ENCODE measurements around the gene XPNPEP3.
"Not testable (repeated sequence)": the region's sequence is repeated elsewhere in the genome, so short reads cannot be mapped to it uniquely, and the experiment has no call there.

The XPNPEP3 gene

DNA sequence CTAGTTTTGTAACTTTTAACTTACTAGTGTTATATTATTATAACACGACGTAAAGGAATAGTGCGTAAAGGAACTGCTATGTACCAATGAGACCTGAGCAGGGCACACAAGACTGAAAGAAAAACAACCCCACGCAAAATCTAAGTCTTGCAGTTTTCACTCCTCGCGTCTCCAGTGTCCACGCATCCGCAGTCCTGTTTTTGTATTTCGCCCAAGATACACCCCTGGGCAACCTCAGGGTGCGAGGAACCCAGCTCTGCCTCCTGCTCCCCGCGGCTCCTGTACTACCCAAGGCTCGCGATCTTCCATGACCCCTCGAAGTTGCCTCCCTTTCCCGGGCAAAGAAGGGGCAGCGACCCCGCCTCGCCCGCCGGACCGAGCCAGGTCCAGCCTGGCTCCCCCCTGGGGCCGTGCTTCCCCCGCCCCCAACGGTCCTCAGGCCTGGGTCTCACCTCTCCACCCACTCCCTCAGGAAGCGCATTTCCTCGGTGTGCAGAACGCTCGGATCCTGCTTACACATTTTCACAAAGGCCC lies 902 bp upstream of the XPNPEP3 start:
- DNase-seq, result peak in 16 of 56 donors; percentile 25 to 71 (median 50)

DNA sequence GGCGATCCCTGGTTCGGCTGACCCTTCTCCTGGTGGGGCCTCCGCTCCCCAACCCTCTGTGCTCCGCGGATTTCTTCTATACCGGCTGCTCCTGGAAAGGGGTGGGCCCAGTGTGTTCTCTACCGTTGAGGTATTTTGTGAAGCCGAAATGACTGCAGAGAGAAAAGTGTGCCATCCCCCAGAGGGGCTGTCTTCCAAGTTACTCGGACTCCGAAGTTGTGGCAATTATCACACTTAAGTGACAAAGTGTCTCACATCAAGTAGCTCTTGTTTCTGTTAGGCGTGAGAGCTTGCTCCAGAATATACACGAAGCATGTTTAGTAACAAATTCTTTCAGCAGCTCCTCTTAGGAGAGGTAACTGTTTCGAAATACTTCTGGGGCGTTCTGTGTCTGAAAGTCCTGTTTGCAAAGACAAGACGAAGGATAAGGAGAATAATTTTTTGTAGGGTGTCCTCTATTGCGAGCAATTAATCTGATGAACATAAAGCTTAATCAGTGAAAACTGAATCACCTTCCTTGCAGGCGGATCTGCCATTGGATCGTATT lies 434 bp downstream of the XPNPEP3 start:
- no peak for DNase-seq

DNA sequence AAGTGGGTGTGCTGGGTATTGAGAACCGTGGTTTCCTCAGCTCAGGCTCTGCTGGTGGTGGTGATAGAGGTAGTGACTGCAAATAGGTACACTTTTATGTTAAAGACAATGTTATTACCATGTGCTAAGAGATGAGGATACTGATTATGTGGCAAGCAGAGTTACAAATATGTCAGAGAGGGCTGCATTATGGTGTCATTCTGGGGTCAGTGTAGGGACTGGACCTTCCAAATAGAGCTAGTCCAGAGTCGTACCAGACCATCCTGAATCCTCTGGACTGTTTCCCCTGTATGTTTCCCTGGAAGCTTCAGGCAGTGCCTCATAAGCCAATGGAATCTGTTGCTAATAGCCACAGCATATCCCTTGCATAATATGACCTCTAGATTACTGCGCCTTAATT lies 5.1 kb downstream of the XPNPEP3 start, which contains the start of gene DNAJB7:
Gene DNAJB7, minus strand, starts transcription at position 101 of the 400 bp plus-strand sequence. CDS start 119 bp downstream, outside the sequence.
- no peak for DNase-seq

DNA sequence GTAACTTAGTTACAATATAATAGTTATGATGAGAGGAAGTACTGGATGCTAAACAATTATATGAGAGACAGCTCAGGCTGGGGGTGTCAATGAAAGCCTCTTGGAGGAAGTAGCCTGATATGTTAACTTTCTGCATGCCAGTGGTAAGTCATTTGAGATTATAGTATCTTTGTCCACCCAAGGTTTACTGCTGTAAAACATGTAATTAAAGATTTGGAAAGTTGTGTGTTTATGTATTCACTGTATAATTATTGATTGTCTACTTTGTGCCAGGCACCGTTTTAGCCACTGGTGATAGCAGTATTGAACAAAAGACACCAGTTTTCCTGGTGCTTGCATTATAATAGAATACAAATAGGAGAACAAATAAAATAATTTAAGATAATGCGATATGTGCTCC lies 5.6 kb downstream of the XPNPEP3 start:
- no peak for DNase-seq

DNA sequence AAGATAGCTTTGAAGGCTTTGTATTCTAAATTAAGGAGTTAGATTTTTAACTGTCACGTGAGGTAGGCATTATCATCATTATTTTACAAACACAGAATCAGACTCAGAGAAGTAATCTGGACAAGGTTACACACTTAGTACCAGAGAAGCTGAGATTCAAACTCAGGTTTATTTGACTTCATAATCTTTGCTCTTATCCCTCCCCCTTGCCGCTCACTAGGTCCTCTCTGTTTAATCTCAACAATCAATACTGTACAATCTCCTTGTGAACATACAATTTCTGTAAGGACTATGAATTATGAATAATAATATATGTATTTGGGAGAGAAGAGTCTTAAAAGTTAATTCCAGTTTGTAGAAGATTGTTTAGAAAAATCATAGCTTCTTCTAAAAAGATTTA lies 10.2 kb downstream of the XPNPEP3 start:
- no peak for DNase-seq

DNA sequence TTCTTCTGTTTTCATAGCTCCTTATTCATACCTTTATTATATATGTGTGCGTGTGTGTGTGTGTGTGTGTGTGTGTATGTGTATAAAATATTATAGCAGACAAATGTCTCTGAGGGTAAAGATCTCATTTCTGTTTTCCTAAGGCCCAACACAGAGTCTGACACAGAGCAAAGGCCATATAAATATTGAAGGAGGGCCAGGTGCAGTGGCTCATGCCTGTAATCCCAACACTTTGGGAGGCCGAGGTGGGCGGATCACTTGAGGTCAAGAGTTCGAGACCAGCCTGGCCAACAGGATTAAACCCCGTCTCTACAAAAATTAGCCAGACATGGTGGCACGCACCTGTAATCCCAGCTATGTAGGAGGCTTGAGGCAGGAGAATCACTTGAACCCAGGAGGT lies 11.4 kb downstream of the XPNPEP3 start:
- not testable (repeated sequence) for DNase-seq

DNA sequence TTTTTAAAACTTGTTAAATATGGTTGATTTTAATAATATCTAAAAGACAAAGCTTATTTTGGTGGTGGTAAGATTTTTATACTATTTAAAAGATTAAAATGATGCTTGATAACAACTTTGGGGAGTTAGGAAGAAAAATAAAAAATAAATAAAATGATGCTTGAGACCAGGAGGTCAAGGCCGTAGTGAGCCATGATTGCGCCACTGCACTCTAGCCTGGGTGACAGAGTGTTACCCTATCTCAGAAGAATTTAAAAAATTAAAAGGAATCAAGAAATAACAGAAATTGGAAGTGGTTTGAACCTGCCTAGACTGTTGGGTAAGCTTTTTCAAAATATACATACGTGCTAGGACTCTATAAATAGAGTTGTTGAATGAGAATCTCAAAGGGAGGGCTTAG lies 17.1 kb downstream of the XPNPEP3 start:
- no peak for DNase-seq

DNA sequence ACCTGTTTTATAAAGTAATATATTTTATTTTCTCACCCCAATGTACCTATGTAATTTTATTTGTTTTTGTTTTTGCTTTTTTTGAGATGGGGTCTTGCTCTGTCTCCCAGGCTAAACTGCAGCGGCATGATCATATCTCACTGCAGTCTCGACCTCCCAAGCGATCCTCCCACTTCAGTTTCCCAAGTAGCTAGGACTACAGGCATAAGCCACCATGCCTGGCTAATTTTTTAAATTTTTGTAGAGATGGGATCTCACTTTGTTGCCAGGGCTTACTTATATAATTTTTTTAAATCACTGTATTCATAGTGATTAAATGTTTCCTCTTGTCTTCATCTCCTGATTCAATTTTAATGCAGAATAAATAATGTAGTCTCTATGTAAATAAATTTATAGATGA lies 18.2 kb downstream of the XPNPEP3 start:
- no peak for DNase-seq

DNA sequence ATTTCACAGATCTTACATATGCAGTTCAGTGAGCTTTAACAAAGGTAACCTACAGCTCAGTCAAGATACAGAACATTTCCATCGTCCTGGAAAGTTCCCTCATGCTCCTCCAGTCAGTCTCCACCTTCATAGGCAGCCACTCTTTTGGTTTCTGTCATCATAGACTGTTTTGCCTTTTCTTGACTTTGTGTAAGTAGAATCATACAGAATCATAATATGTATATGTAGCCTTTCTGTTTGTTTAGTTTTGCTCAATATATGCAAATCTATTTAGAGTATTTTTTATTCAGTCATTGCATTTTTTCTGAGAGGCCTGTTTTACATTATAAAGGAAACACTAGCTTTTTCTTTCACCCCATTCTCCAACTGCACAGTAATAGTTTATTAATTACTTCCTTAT lies 20.0 kb downstream of the XPNPEP3 start:
- DNase-seq, result no peak

DNA sequence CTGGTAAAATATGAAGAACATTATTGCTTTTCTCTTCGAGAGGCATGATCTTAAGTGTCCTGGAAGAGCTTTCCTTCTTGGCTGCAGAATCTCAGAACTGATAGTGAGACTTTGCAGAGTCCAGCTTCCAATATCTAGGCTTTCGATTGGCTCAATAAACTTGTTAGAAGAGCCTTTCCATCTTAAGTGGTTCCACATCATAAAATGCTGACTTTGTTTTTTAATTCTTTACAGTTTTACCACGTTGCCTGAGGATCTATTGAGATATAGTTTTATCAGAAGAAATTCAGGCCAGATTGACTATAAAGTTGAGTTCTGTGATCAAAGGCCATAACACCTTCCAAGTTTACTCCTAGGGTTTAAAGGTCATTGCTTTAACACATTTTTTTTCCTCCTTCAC lies 20.5 kb downstream of the XPNPEP3 start:
- DNase-seq, result no peak

DNA sequence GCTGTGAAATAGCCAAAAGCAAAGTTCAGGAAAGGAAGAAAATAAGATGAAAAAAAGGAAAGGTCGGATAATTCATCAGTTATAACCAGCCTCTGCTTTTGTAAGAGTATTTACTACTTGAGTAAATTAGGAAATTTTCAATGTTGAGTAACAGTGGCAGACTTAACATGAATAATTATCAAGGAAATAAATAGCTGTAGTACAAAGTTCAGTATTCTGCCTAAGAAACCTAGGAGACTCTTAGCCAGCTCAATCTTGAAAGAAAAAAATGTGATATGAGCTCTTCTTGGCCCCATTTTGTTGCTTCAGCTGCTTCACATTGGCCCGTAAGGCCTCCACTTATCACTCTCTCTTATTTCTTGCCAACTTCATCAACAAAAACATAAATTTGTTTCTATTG lies 22.0 kb downstream of the XPNPEP3 start:
- DNase-seq, result no peak

DNA sequence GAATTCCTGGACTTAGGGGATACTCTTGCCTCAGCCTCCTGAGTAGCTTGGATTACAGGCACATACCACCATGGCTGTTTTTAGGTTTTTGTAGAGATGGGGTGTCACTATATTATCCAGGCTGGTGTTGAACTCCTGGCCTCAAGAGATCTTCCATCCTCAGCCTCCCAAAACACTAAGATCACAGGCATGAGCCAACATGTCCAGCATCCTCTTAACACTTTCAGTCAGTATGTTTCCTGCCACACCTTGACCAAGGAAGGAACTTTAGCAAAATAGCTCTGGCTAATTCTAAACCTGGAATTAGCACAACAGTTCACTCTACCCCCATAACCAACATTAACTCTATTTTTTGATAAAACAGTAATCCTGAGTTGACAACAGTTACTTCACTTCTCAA lies 32.2 kb downstream of the XPNPEP3 start:
- no peak for DNase-seq

DNA sequence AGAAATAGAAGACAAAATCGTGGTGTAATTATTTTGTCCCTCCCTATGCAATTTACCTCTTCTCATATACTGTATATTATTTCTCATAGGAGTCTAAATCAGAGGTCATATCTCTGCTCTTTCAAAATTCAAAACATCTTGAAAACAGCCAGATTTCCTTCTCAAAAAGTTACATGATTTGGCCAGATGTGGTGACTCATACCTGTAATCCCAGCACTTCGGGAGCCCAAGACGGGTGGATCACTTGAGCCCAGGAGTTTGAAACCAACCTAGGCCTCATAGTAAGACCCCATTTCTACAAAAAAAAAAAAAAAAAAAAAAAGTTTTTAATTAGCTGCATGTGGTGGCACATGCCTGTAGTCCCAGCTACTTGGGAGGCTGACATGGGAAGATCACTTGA lies 33.9 kb downstream of the XPNPEP3 start:
- DNase-seq, result no peak

DNA sequence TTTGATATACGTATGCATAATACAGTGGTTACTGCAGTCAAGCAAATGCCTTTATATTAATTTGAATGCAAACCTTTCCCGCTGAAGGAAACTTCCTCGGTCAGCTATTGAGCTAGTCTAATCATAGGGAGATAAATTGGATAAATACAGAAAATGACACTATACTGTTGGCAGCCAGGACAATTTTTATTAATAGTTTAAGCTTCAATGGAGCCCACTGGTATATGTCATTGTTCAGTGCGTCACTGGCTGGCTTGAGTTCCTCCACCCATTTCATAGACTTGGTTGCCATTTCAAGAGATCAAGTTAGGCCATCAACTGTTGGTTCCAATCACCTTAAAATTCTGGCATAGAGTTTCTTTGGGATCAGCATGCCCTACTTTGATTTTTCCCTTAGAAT lies 37.5 kb downstream of the XPNPEP3 start:
- no peak for DNase-seq

DNA sequence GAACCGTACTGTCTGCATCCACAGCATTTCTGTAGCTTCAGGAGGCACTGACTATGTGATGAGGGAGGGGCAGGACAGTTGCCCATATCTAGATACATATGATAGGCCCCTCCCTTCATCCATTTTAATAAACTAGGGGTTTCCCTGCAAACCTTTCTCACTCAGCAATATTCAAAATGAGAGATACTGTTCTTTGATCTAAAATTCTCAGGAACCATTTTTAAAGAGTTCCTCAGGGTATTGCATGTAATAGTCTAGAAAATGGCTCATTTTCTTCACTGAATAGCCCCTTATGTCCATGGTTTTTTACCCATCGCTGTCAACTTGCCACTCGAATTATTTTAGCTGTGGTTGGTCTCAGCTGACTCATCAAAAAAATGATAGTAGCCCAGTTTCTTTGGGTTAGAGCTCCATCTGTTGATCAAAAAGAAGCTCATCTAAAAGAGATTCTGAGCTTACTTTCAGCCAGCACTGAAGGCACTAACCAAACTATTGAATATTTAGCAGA lies 42.0 kb downstream of the XPNPEP3 start:
- DNase-seq, result peak in 1 of 56 donors; percentile 19

DNA sequence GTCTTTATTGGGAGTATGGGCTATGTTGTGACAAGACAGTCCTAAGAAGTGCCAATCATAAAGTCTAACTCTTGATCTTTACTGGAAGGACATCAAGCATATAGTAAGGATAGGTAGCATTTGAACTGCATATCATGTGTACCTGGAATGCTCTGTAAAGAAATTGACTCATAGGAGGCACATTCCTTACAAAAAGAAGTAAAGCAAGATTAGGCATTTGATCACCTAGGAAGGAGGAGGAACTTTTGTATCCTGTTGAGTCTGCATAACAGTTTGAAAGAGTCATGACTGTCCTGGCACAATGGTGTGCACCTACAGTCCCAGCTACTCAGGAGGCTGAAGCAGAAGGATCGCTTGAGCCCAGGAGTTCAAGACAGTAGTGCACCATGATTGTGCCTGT lies 47.2 kb downstream of the XPNPEP3 start:
- DNase-seq, result no peak

DNA sequence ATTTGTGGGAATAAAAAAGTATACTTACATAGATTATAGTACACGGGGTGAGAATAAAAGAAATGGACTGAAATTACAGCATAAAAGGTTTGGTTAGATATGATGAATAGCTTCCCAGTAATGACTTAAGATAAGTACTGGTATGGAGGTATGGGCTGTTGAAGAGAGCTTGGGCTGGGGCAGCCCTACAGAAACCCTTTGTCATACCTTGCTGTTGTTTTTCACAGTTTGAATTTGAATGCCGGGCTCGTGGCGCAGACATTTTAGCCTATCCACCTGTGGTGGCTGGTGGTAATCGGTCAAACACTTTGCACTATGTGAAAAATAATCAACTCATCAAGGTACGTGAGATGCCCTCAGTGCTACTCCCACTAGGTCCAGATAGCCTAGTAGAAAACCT lies 51.9 kb downstream of the XPNPEP3 start:
- no peak for DNase-seq

DNA sequence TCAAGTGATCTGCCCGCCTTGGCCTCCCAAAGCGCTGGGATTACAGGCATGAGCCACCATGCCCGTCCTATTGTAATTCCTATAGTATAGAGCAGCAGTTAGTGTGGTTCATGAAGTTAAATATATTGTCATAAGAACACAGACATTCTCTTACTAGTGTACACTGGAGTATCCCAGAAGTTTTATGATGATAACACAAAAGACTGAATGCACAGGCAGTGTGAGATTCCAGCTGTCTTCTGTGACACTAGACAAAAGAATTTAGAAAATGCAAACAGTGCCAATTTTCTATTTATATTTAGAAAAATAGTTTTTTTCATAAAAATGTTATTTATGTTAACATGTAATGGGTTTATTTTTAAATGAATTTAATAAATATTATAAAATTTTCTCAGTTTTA lies 54.8 kb downstream of the XPNPEP3 start:
- no peak for DNase-seq

DNA sequence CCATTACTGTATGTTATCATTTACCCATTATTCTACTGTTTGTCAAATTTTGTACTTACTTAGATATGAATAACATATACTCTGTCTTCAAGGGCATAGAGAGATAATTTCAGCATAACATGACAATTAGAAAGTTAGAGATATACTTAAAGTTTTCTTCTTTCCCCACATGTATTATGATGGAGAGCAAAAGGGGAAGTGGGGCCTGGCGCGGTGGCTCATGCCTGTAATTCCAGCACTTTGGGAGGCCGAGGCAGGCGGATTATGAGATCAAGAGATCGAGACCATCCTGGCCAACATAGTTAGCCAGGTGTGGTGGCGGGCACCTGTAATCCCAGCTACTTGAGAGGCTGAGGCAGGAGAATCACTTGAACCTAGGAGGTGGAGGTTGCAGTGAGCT lies 56.0 kb downstream of the XPNPEP3 start:
- DNase-seq, result not testable (repeated sequence)

DNA sequence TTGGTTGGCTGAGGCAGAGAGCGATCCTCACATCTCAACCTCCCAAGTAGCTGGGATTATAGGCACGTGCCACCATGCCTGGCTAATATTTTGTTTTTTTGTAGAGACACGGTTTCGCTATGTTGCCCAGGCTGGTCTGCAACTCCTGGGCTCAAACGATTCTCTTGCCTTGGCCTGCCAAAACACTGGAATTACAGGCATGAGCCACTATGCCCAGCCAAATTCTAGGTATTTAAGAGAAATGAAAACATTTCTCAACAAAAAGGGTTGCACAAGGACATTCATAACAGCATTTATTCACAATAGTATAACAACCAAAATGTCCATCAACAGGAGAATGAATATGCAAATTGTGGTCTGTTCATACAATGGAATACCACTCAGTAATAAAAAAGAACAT lies 62.5 kb downstream of the XPNPEP3 start:
- DNase-seq, result no peak

DNA sequence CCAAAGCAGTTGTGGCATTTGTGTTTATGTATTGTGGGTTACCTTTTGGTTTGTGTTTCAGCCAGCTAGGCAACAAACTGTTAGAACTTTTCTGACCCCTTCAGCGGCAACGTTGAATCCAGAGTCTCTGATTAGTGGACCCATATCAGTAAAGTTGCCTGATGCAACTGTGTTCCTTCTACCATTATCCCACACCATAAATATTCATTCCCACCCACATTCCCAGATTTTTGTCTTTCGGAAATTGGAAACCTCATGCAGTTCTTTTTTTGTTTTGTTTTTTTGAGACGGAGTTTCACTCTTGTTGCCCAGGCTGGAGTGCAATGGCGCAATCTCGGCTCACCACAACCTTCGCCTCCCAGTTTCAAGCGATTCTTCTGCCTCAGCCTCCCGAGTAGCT lies 63.6 kb downstream of the XPNPEP3 start:
- no peak for DNase-seq

DNA sequence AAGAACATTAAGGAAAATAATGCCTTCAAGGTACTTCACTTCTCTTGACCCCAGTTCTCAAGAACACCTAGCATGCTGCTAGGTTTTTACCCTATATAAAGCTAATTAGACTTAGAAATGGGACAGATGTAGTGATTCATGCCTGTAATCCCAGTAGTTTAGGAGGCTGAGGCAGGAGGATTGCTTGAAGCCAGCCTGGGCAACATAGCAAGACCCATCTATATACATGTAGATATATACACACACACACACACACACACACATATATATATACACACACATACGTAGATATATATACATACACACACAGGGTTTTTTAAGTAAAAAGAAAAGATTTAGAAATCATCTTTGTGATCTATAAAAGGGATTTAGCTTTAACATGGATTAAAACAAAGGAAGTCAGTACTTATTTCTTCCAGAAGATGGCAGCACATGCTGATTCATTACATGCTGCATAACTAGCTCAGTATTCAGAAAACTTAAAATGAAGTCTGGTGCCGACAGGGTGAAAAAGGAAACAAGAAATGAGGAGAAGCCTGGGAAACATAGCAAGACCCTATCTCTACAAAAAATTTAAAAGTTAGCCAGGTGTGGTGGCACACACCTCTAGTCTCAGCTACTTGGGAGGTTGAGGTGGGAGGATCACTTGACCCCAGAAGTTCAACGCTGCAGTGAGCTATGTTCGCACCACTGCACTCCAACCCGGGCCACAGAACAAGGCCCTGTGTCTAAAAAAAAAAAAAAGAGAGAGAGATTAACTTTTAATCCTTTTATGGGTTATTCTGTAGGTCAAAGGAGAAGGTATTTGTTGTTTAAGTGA lies 65.7 kb downstream of the XPNPEP3 start:
- peak in 2 of 56 donors; percentile 1 to 21 for DNase-seq

DNA sequence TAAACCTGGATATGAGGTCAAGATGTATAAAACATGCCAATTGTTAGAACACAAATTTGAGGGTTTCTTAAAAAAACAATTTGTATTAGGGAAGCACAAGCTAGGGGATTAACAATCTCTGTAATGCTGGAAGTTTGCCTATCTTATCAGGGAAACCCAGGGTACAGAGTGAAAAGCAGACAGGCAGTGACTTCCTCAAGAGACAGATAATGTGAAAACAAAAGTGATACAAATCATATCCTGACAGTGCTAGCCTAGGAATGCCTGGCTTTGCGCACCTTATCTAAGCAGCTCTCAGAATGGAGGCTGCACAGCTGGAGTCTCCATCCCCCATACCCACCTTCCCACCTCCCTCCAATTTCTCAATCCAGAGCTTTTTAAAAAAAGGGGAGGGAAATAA lies 71.7 kb downstream of the XPNPEP3 start:
- no peak for DNase-seq
